GM21528 (cell line): ENCODE measurements around the gene DLG1.
"Not testable (repeated sequence)": the region's sequence is repeated elsewhere in the genome, so short reads cannot be mapped to it uniquely, and the experiment has no call there.

Experiments
- ATAC-seq: cut with Tn5 transposase; IDR thresholded peaks from one replicate; pipeline ENCODE4 v1.9.1; 2021; ENCODE audit warnings: mild to moderate bottlenecking, moderate library complexity; ENCODE audit not compliant: unreplicated experiment, low FRiP score

DLG1 gene

GRCh38 chr3:197292648-197293047, 5.8 kb downstream of the DLG1 start:
- ATAC-seq, result no peak

- no peak for ATAC-seq
Measured at GRCh38 chr3:197292083-197292646, 6.2 kb downstream of the DLG1 start.

- ATAC-seq, result no peak
Measured at GRCh38 chr3:197289726-197290125, 8.7 kb downstream of the DLG1 start.

- ATAC-seq, result no peak
Measured at GRCh38 chr3:197286678-197287077, 11.7 kb downstream of the DLG1 start.

GRCh38 chr3:197285557-197285956, 12.9 kb downstream of the DLG1 start:
- ATAC-seq, result no peak

GRCh38 chr3:197283045-197283444, 15.4 kb downstream of the DLG1 start:
- no peak for ATAC-seq

- no peak for ATAC-seq
Measured at GRCh38 chr3:197281849-197282248, 16.6 kb downstream of the DLG1 start.

- no peak for ATAC-seq
Measured at GRCh38 chr3:197280156-197280555, 18.3 kb downstream of the DLG1 start.

GRCh38 chr3:197278933-197279332, 19.5 kb downstream of the DLG1 start:
- ATAC-seq, result no peak

GRCh38 chr3:197276808-197277207, 21.6 kb downstream of the DLG1 start:
- ATAC-seq, result not testable (repeated sequence)

- ATAC-seq, result no peak
Measured at GRCh38 chr3:197270558-197271317, 27.7 kb downstream of the DLG1 start.

GRCh38 chr3:197269024-197269423, 29.4 kb downstream of the DLG1 start:
- no peak for ATAC-seq

GRCh38 chr3:197268294-197268693, 30.1 kb downstream of the DLG1 start:
- ATAC-seq, result no peak

- ATAC-seq, result no peak
Measured at GRCh38 chr3:197266331-197266730, 32.1 kb downstream of the DLG1 start.

- ATAC-seq, result no peak
Measured at GRCh38 chr3:197262709-197263108, 35.7 kb downstream of the DLG1 start.

GRCh38 chr3:197261164-197261509, 37.3 kb downstream of the DLG1 start:
- ATAC-seq, result no peak

- no peak for ATAC-seq
Measured at GRCh38 chr3:197260491-197261163, 37.8 kb downstream of the DLG1 start.

GRCh38 chr3:197259096-197259495, 39.3 kb downstream of the DLG1 start:
- ATAC-seq, result no peak

- ATAC-seq, result no peak
Measured at GRCh38 chr3:197258168-197258755, 40.1 kb downstream of the DLG1 start.

- ATAC-seq, result no peak
Measured at GRCh38 chr3:197257711-197258110, 40.7 kb downstream of the DLG1 start.

- ATAC-seq, result no peak
Measured at GRCh38 chr3:197256836-197257444, 41.5 kb downstream of the DLG1 start.
